H1 (cell line): Measurements from ENCODE around the gene NFIX.

Experiments
- CREB1 ChIP-seq: IDR thresholded peaks from 2 replicates; pipeline ENCODE4 v1.6.1; 2012; ENCODE audit warnings: inconsistent platforms
- CTCF ChIP-seq, 3 experiments: IDR thresholded peaks; 1 replicate in 2 of 3; 2 replicates in 1 of 3; pipeline versions ENCODE4 v1.5.1 to v1.6.1; 2011; ENCODE audit warnings: low read length in 3 of 3, mild to moderate bottlenecking in 3 of 3, inconsistent platforms in 2 of 3, low read depth in 1 of 3, moderate library complexity in 1 of 3; ENCODE audit not compliant: insufficient read depth in 1 of 3; ENCODE audit errors: control extremely low read depth in 1 of 3
- EGR1 ChIP-seq: IDR thresholded peaks from 2 replicates; pipeline ENCODE4 v1.6.1; 2011; ENCODE audit warnings: low read depth, low read length, borderline replicate concordance
- EP300 ChIP-seq, 2 experiments: IDR thresholded peaks; 1 replicate in 1 of 2; 2 replicates in 1 of 2; pipeline ENCODE4 v1.6.1; 2011 to 2012; ENCODE audit warnings: low read depth in 2 of 2, low read length in 2 of 2, mild to moderate bottlenecking in 2 of 2, borderline replicate concordance in 1 of 2, inconsistent platforms in 1 of 2, moderate library complexity in 1 of 2
- EZH2 ChIP-seq: fragments of 200-600 bp; sonication (generic); IDR thresholded peaks from 2 replicates; pipeline ENCODE4 v1.7.1; 2012; ENCODE audit warnings: low read depth, mild to moderate bottlenecking, moderate library complexity, low read length, inconsistent platforms; ENCODE audit not compliant: severe bottlenecking
- JUND ChIP-seq: IDR thresholded peaks from 2 replicates; pipeline ENCODE4 v1.6.1; 2011; ENCODE audit warnings: mild to moderate bottlenecking, improper control_type of control experiment, low read length
- POLR2AphosphoS5 ChIP-seq: IDR thresholded peaks from 2 replicates; pipeline ENCODE4 v1.6.1; 2011; ENCODE audit warnings: low read depth, low read length
- USF2 ChIP-seq: IDR thresholded peaks from 2 replicates; pipeline ENCODE4 v1.6.1; 2011; ENCODE audit warnings: low read length, improper control_type of control experiment

- TF ChIP-seq CTCF (IDR thresholded peaks at IDR 0.05; ENCODE audit: control extremely low read depth in 1 of 3, insufficient read depth in 1 of 3, low read depth in 1 of 3, low read length in 3 of 3) (no peak), EZH2 (no peak), JUND (no peak), POLR2AphosphoS5 (no peak), USF2 (no peak), CREB1 (no peak), EGR1 (no peak), EP300 (IDR thresholded peaks at IDR 0.05; ENCODE audit: borderline replicate concordance in 1 of 2, low read depth in 2 of 2, low read length in 2 of 2) (no peak)
Measured at GRCh38 chr19:13019332-13019731, 24.1 kb downstream of the NFIX start.
